Prostate gland (tissue), 2 donors: ENCODE data around the gene IFT27. TPM values are rescaled to one million over a fixed set of nuclear protein-coding genes. Genes with fewer than 3 reads are reported as not detected.

Source experiments
- DNase-seq: peaks from one replicate; pipeline ENCODE4 v3.0.0-alpha.2; 2019; ENCODE audit warnings: low spot score
- H3K27ac ChIP-seq, 2 donors: fragments of 200-600 bp; sonication (generic); 2 replicates each; pipeline ENCODE4 v1.5.1; 2017 to 2019
- H3K27me3 ChIP-seq: fragments of 200-600 bp; sonication (generic); replicated peaks from 2 replicates; pipeline ENCODE4 v1.5.1; 2019; ENCODE audit not compliant: insufficient read depth
- H3K36me3 ChIP-seq, 2 donors: fragments of 200-600 bp; sonication (generic); 1 replicate in 1 of 2; 2 replicates in 1 of 2; pipeline versions ENCODE4 v1.5.1 to v1.8.1; 2017 to 2019
- H3K4me1 ChIP-seq: fragments of 200-600 bp; sonication (generic); replicated peaks from 2 replicates; pipeline ENCODE4 v1.5.1; 2019
- H3K4me3 ChIP-seq, 2 donors: fragments of 200-600 bp; sonication (generic); 2 replicates each; pipeline ENCODE4 v1.5.1; 2017 to 2019
- H3K9me3 ChIP-seq: fragments of 200-600 bp; sonication (generic); 2 replicates; pipeline ENCODE4 v1.5.1; 2017
- POLR2A ChIP-seq: fragments of 450-650 bp; IDR thresholded peaks from one replicate; pipeline ENCODE4 v1.6.1; 2016; ENCODE audit warnings: antibody characterized with exemption, mild to moderate bottlenecking
- POLR2AphosphoS5 ChIP-seq: sonication (generic); formaldehyde crosslinking; IDR thresholded peaks from one replicate; pipeline ENCODE4 v1.6.1; 2017; ENCODE audit warnings: antibody characterized with exemption
- WGBS: methylation state at CpG from one replicate; pipeline ENCODE4 v1.1.5; 2018; 5-methylcytosine and 5-hydroxymethylcytosine counted together
- intact Hi-C: fragments of 100-400 bp; cut with DNase I; formaldehyde crosslinking; loops from one replicate; pipeline ENCODE4 v1.14.2; 2022
- total RNA-seq, 2 donors: library from RNA; depleted of rRNA; stranded (reverse); fragments of >200 nt; gene quantifications; one replicate each; pipeline ENCODE4 v1.1.0, GENCODE V29; 2016
- TF ChIP-seq, protein P1 (sequence below), 4 experiments: fragments of 200-600 bp in 2 of 4; fragments of 450-650 bp in 2 of 4; sonication (generic) in 2 of 4; IDR thresholded peaks; 1 replicate in 3 of 4; 2 replicates in 1 of 4; pipeline ENCODE4 v1.5.1; 2016 to 2019; ENCODE audit warnings: antibody characterized with exemption in 4 of 4, mild to moderate bottlenecking in 2 of 4, moderate library complexity in 2 of 4

IFT27 gene
- total RNA-seq, 2 donors from 2014 or later = 16.5 to 26.4 TPM

DNA sequence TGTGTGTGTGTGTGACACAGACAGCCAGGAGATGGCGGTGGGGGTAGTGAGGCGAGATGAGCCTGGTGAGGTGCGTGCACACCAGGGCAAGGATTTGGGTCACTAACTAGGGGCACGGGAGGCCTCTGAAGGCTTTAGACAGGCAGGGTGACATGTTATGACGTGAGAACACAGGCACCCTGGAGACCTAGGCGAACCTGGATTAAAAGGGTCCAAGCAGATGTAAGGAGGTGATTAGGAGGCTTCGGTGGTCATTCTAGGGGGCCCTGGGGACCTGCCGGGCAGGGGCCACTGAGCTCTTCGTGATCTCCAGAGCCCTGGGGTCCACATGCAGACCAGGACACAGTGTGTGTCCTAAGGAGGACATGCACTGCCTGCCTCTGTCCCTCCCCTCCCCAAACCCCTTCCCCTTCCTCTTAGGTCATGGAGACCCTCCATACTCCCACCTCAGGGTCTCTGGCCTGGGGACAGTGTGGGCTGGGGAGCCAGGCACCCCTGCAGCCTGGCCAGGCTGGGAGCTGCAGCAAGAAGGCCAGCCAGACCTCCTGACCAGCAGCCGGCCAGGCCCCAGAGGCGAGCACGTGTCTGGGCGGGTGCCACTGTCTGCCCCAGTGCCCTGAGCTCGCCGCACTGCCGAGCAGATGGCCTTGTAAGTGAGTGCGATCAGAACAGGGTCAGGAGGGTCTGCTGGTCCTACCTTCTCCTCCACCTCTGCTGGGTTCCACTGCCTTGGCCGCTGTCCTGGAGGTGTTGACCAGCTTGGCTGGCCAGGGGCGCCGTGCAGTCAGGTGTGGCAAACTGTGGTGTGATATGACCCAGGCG, 32.1 kb downstream of the IFT27 start:
- no peak overlapping the region for H3K4me3 ChIP-seq
- H3K36me3 ChIP-seq = no peaks in the 10 kb centered on the region
- TF ChIP-seq POLR2A (no peak), POLR2AphosphoS5 (no peak)
- TF ChIP-seq, protein P1, sequence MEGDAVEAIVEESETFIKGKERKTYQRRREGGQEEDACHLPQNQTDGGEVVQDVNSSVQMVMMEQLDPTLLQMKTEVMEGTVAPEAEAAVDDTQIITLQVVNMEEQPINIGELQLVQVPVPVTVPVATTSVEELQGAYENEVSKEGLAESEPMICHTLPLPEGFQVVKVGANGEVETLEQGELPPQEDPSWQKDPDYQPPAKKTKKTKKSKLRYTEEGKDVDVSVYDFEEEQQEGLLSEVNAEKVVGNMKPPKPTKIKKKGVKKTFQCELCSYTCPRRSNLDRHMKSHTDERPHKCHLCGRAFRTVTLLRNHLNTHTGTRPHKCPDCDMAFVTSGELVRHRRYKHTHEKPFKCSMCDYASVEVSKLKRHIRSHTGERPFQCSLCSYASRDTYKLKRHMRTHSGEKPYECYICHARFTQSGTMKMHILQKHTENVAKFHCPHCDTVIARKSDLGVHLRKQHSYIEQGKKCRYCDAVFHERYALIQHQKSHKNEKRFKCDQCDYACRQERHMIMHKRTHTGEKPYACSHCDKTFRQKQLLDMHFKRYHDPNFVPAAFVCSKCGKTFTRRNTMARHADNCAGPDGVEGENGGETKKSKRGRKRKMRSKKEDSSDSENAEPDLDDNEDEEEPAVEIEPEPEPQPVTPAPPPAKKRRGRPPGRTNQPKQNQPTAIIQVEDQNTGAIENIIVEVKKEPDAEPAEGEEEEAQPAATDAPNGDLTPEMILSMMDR (IDR thresholded peaks at IDR 0.05) = no peak
- H3K4me1 ChIP-seq = no peaks in the 10 kb centered on the region
- WGBS = 81% methylated on average over 21 of the region's 21 CpGs
- H3K9me3 ChIP-seq = no peaks in the 10 kb centered on the region
- intact Hi-C loops = no loop called here
- no peaks in the 10 kb centered on the region for H3K27me3 ChIP-seq
- DNase-seq = no peak
- H3K27ac ChIP-seq = no peak overlapping the region

DNA sequence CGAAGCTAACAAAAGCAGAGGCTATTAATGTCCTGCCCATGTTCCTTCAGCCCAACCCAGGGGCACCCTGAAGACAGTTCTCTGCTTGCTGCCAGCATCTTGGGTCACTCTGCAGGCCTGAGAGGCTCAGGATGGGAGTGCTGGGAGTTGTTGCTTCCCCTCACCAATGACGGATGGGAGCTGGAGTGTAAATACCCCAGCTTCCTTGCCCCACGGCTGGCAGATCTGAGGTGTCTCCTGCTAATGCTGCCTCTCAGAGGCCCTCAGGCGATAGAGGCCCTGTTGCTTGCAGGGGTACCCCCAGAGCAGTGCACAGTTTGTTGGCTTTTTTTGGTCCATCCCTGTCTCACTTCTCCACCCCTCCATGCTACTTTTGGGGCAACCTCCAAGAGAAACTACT, 32.9 kb downstream of the IFT27 start:
- no peak overlapping the region for H3K4me3 ChIP-seq
- no peak for DNase-seq
- H3K9me3 ChIP-seq = no peaks in the 10 kb centered on the region
- H3K27ac ChIP-seq = no peak overlapping the region
- no peaks in the 10 kb centered on the region for H3K27me3 ChIP-seq
- WGBS = 88% methylated on average over 4 of the region's 4 CpGs
- TF ChIP-seq POLR2A (no peak), POLR2AphosphoS5 (no peak)
- TF ChIP-seq, protein P1 (IDR thresholded peaks at IDR 0.05) = no peak
- H3K36me3 ChIP-seq = no peaks in the 10 kb centered on the region
- no peaks in the 10 kb centered on the region for H3K4me1 ChIP-seq
- intact Hi-C loops = no loop called here

DNA sequence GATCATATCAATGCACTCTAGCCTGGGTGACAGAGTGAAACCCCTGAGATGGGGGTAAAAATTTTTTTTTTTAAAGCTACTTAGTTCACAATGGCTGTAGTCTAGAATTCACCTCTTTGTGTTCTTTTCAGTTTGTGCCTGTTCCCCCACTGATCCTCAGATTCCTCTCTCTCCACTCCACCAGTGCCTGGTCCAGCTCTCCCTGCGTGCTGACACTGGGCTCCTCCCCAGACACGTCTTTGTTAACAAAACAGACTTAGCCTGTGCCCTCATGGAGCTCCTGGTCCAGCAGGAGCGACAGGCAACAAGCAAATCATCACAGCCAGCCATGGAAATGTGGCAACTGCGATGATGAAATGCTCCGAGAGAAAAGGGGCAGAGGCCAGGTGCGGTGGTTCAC, 34.0 kb downstream of the IFT27 start:
- Histone ChIP-seq H3K27ac (no peak overlapping the region), H3K27me3 (peaks cover 2% of the 10 kb centered on the region), H3K4me3 (no peak overlapping the region), H3K36me3 (no peaks in the 10 kb centered on the region), H3K4me1 (no peaks in the 10 kb centered on the region), H3K9me3 (no peaks in the 10 kb centered on the region)
- TF ChIP-seq, protein P1 (IDR thresholded peaks at IDR 0.05) = no peak
- no peak for TF ChIP-seq POLR2A
- TF ChIP-seq POLR2AphosphoS5 = no peak
- intact Hi-C loops = no loop called here
- no peak for DNase-seq
- 49% methylated on average over 6 of the region's 6 CpGs for whole genome bisulfite sequencing

DNA sequence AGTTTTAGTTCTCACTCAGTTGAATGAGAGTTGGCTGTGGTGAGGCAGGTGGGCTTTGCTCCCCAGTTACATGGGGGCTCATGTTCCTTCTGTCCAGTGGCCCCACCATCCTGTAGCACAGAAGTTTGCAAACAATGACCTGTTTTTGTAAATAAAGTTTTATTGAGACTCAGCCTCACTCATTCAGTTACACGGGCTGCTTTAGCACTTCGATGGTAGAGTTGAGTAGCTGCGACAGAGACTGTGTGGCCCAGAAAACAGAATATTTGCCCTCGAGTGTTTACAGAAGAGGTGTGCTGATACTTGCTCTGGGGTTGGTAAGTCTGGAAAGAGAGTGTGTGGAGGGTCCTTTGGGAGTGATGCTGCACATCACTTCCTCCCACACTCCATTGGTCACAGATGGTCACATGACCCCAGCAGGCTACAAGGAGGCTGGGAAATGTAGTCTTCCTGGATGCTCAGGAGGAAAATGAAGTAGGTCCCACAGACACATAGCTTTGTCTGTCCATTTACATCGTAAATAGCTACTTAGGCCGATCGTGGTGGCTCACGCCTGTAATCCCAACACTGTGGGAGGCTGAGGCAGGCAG, 34.6 kb downstream of the IFT27 start:
- no peaks in the 10 kb centered on the region for H3K36me3 ChIP-seq
- H3K4me3 ChIP-seq = no peak overlapping the region
- H3K4me1 ChIP-seq = no peaks in the 10 kb centered on the region
- no peak overlapping the region for H3K27ac ChIP-seq
- H3K9me3 ChIP-seq = no peaks in the 10 kb centered on the region
- 82% methylated on average over 8 of the region's 8 CpGs for WGBS
- peaks cover 4% of the 10 kb centered on the region for H3K27me3 ChIP-seq
- no peak for DNase-seq
- TF ChIP-seq POLR2AphosphoS5 = no peak
- TF ChIP-seq POLR2A = no peak
- TF ChIP-seq, protein P1 (IDR thresholded peaks at IDR 0.05) = no peak
- intact Hi-C loops = no loop called here

DNA sequence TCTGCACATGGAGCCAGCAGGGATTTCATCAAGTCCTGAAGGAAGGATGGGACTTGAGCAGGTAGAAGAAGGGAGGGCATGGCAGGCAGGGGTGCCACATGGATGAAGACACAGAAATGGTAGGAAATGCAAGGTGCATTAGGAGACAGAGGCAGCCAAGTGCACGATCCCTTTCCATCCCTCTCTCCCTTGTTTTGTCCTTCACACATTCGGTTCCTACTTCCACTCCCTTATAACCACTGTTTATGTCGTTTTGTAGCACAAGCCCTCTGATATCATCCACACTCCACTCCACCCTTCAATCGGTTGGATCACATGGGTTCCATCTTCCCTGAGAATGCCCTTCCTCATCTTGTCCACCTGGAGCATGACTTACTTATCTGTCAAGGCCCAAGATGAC, 35.2 kb downstream of the IFT27 start:
- Histone ChIP-seq H3K36me3 (no peaks in the 10 kb centered on the region), H3K4me3 (no peak overlapping the region), H3K27me3 (peaks cover 4% of the 10 kb centered on the region), H3K27ac (no peak overlapping the region), H3K4me1 (no peaks in the 10 kb centered on the region), H3K9me3 (no peaks in the 10 kb centered on the region)
- WGBS = 86% methylated on average over 4 of the region's 4 CpGs
- no peak for DNase-seq
- no peak for TF ChIP-seq POLR2AphosphoS5
- TF ChIP-seq POLR2A = no peak
- TF ChIP-seq, protein P1 (IDR thresholded peaks at IDR 0.05) = no peak
- intact Hi-C loops = no loop called here
